HCT116 (cell line): Measurements from ENCODE around the gene RIMBP2. TPM values are rescaled to one million over a fixed set of nuclear protein-coding genes. Genes with fewer than 3 reads are reported as not detected.

Source experiments
- ATAC-seq: fragments of 200-7000 bp; cut with Tn5 transposase; 2 replicates; pipeline ENCODE4 v1.9.1; 2020; ENCODE audit warnings: mild to moderate bottlenecking, moderate library complexity
- BruUV-seq: library from RNA; stranded (reverse); fragments of 400-500 nt; replicated peaks from 2 replicates; lab custom pipeline; 2021; lab: Mats Ljungman, UMichigan
- CTCF ChIA-PET: fragments of 300-600 bp; sonication (Branson Sonifier 250); formaldehyde crosslinking; loops from one replicate; lab custom pipeline; 2021; ENCODE audit warnings: antibody characterized with exemption; lab: Charles Lee
- POLR2A ChIA-PET: fragments of 300-600, 350-600 bp; sonication (Branson Sonifier 250); formaldehyde crosslinking; loops from one replicate; lab custom pipeline; 2021; ENCODE audit warnings: antibody characterized with exemption; lab: Charles Lee
- RAD21 ChIA-PET, 2 experiments: fragments of 300-600 bp; sonication (Branson Sonifier 250); formaldehyde crosslinking; loops; one replicate each; lab custom pipeline; 2023; ENCODE audit warnings: low total read pairs in 2 of 2; ENCODE audit not compliant: uncharacterized antibody in 2 of 2, unreplicated experiment in 2 of 2, low non-redundant PET in 1 of 2; lab: Charles Lee
- DNase-seq: peaks from one replicate; pipeline ENCODE4 v3.0.0-alpha.2; 2010; ENCODE audit warnings: low read depth, low spot score
- H2AFZ ChIP-seq: fragments of 200-600 bp; shearing (Covaris generic), sonication (generic); 2 replicates; pipeline ENCODE4 v1.6.1; 2017; ENCODE audit warnings: low read depth, mixed run types, mixed read lengths, antibody characterized with exemption, low read length; ENCODE audit not compliant: poor library complexity, severe bottlenecking
- H3K27ac ChIP-seq: 2 replicates; pipeline ENCODE4 v1.5.1; 2012; ENCODE audit warnings: low read depth, low read length
- H3K27me3 ChIP-seq: fragments of 200-600 bp; sonication (generic); 2 replicates; pipeline ENCODE4 v1.6.1; 2016; ENCODE audit warnings: mixed run types, low read length, mixed read lengths; ENCODE audit not compliant: insufficient read depth
- H3K36me3 ChIP-seq, 2 experiments: fragments of 200-500 bp in 1 of 2; fragments of 200-600 bp in 1 of 2; sonication (Bioruptor generic) in 1 of 2; sonication (generic) in 1 of 2; 2 replicates each; pipeline versions ENCODE4 v1.5.1 to v1.6.1; 2014 to 2016; ENCODE audit warnings: low read length in 2 of 2, inconsistent platforms in 1 of 2, mixed read lengths in 1 of 2, mixed run types in 1 of 2; ENCODE audit not compliant: insufficient read depth in 2 of 2, control insufficient read depth in 1 of 2
- H3K4me1 ChIP-seq, 2 experiments: fragments of 200-600 bp in 1 of 2; sonication (generic) in 1 of 2; 2 replicates each; pipeline versions ENCODE4 v1.5.1 to v1.6.1; 2012 to 2017; ENCODE audit warnings: low read length in 2 of 2, inconsistent platforms in 1 of 2, mild to moderate bottlenecking in 1 of 2, mixed read lengths in 1 of 2, mixed run types in 1 of 2, moderate library complexity in 1 of 2; ENCODE audit not compliant: insufficient read depth in 2 of 2, control insufficient read depth in 1 of 2
- H3K4me2 ChIP-seq: fragments of 200-600 bp; sonication (generic); 2 replicates; pipeline ENCODE4 v1.6.1; 2017; ENCODE audit warnings: mixed run types, low read length, mixed read lengths
- H3K4me3 ChIP-seq, 2 experiments: fragments of 200-600 bp in 1 of 2; sonication (generic) in 1 of 2; replicated peaks in 1 of 2; 2 replicates each; pipeline ENCODE4 v1.5.1; 2011 to 2016; ENCODE audit warnings: low read length in 2 of 2, control low read depth in 1 of 2, low read depth in 1 of 2, mild to moderate bottlenecking in 1 of 2, mixed read lengths in 1 of 2, mixed run types in 1 of 2
- H3K79me2 ChIP-seq: fragments of 200-600 bp; sonication (generic); 2 replicates; pipeline ENCODE4 v1.6.1; 2017; ENCODE audit warnings: mild to moderate bottlenecking, mixed run types, low read length, moderate library complexity, mixed read lengths; ENCODE audit not compliant: insufficient read depth
- H3K9ac ChIP-seq: fragments of 200-600 bp; sonication (generic); 2 replicates; pipeline ENCODE4 v1.6.1; 2016; ENCODE audit warnings: low read length, mixed read lengths
- H3K9me2 ChIP-seq: fragments of 200-600 bp; sonication (generic), shearing (Covaris generic); 2 replicates; pipeline ENCODE4 v1.6.1; 2017; ENCODE audit warnings: mixed run types, mild to moderate bottlenecking, moderate library complexity; ENCODE audit not compliant: insufficient read depth
- H3K9me3 ChIP-seq, 2 experiments: fragments of 200-500 bp in 1 of 2; fragments of 200-600 bp in 1 of 2; sonication (Bioruptor generic) in 1 of 2; sonication (generic) in 1 of 2; 2 replicates each; pipeline ENCODE4 v1.6.1; 2014 to 2017; ENCODE audit warnings: low read length in 2 of 2, mixed read lengths in 2 of 2, inconsistent platforms in 1 of 2, low read depth in 1 of 2, mild to moderate bottlenecking in 1 of 2, mixed run types in 1 of 2, moderate library complexity in 1 of 2; ENCODE audit not compliant: control insufficient read depth in 1 of 2, insufficient read depth in 1 of 2
- H4K20me1 ChIP-seq: fragments of 200-600 bp; sonication (generic), shearing (Covaris generic); 2 replicates; pipeline ENCODE4 v1.6.1; 2017; ENCODE audit warnings: mixed run types, mild to moderate bottlenecking, moderate library complexity; ENCODE audit not compliant: insufficient read depth
- CBX3 ChIP-seq: IDR thresholded peaks from 2 replicates; pipeline ENCODE4 v1.6.1; 2012; ENCODE audit warnings: low read depth
- EGR1 ChIP-seq: IDR thresholded peaks from 2 replicates; pipeline ENCODE4 v1.6.1; 2012; ENCODE audit warnings: low read depth
- ELF1 ChIP-seq: IDR thresholded peaks from 2 replicates; pipeline ENCODE4 v1.6.1; 2012; ENCODE audit warnings: low read depth, borderline replicate concordance
- EZH2 ChIP-seq: fragments of 200-600 bp; sonication (generic); IDR thresholded peaks from 2 replicates; pipeline ENCODE4 v1.6.1; 2017; ENCODE audit warnings: antibody characterized with exemption, mixed run types
- EZH2phosphoT487 ChIP-seq: fragments of 200-600 bp; IDR thresholded peaks from 2 replicates; pipeline ENCODE4 v1.6.1; 2018; ENCODE audit warnings: antibody characterized with exemption, borderline replicate concordance
- FOSL1 ChIP-seq: IDR thresholded peaks from 2 replicates; pipeline ENCODE4 v1.6.1; 2012; ENCODE audit warnings: low read depth
- SRF ChIP-seq: IDR thresholded peaks from 2 replicates; pipeline ENCODE4 v1.6.1; 2012; ENCODE audit warnings: low read depth
- intact Hi-C: fragments of 100-400 bp; cut with micrococcal nuclease; formaldehyde crosslinking; loops from 2 replicates; pipeline ENCODE4 v1.10.0; 2022
- total RNA-seq: library from RNA; stranded (reverse); gene quantifications from one replicate; pipeline ENCODE4 v1.2.1, GENCODE V29; 2021; ENCODE audit not compliant: unreplicated experiment
- TF ChIP-seq, protein P1 (sequence below): IDR thresholded peaks from 2 replicates; pipeline ENCODE4 v1.6.1; 2012
- TF ChIP-seq, protein P2 (sequence below): IDR thresholded peaks from 2 replicates; pipeline ENCODE4 v1.6.1; 2012; ENCODE audit warnings: low read depth
- TF ChIP-seq, protein P3 (sequence below): IDR thresholded peaks from 2 replicates; pipeline ENCODE4 v1.6.1; 2012

The RIMBP2 gene
- total RNA-seq, 1 experiment from 2014 or later, result not detected

DNA sequence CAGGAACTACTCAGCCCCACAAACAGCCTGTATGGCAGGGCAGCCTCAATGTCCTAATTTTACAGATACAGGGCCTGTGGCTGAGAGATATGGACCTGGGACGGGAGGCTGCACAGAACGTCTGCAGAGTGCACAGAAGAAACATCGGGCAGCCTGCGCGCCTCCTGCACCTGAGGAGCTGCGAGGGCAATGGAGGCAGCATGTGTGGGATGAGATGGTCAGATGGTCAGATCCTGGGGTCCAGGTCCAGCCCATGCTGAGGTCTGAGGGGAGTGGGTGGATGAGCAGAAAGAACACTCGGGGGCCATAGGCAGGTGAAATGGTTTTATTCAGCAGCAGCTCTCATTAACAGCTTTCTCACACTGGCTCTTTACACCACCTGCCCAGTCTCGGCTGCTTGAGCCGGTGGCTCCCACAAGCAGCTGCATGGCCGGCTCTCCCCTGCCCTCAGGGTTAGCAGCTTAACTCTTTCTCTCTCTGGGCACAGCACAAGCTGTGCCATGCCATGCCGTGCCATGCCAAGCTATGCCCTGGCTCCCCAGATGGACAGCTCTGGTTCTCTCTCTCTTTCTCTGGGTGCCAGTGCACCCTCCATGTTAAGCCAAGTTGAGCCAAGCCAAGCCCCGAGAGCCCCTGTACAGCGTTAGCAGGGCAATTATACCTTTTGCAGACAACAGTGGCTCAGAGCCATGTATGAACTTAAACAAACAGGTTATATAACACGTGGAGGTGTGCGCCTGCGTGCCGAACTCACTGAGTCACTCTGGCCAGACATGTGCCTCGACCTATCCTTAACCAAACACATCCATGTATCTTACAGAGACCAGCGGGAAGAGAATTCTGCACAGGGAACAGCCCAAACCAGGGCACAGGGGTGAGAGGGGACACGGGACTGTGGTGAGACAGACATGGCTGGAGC lies 47.6 kb downstream of the RIMBP2 start:
- H3K9me2 ChIP-seq, result no peaks in the 10 kb centered on the region
- ATAC-seq, result no peak
- BruUV-seq, result no TSS peak
- no peaks in the 10 kb centered on the region for H4K20me1 ChIP-seq
- H3K27ac ChIP-seq, result no peak overlapping the region
- ChIA-PET CTCF (no interaction called here), RAD21 (no interaction called here), POLR2A (no interaction called here)
- intact Hi-C loops, result no loop called here
- H3K9me3 ChIP-seq, result no peaks in the 10 kb centered on the region
- TF ChIP-seq CBX3 (no peak), EZH2 (no peak), EZH2phosphoT487 (no peak), SRF (no peak), FOSL1 (no peak), EGR1 (no peak), ELF1 (no peak)
- TF ChIP-seq, protein P1, sequence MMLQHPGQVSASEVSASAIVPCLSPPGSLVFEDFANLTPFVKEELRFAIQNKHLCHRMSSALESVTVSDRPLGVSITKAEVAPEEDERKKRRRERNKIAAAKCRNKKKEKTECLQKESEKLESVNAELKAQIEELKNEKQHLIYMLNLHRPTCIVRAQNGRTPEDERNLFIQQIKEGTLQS, result no peak
- TF ChIP-seq, protein P2, sequence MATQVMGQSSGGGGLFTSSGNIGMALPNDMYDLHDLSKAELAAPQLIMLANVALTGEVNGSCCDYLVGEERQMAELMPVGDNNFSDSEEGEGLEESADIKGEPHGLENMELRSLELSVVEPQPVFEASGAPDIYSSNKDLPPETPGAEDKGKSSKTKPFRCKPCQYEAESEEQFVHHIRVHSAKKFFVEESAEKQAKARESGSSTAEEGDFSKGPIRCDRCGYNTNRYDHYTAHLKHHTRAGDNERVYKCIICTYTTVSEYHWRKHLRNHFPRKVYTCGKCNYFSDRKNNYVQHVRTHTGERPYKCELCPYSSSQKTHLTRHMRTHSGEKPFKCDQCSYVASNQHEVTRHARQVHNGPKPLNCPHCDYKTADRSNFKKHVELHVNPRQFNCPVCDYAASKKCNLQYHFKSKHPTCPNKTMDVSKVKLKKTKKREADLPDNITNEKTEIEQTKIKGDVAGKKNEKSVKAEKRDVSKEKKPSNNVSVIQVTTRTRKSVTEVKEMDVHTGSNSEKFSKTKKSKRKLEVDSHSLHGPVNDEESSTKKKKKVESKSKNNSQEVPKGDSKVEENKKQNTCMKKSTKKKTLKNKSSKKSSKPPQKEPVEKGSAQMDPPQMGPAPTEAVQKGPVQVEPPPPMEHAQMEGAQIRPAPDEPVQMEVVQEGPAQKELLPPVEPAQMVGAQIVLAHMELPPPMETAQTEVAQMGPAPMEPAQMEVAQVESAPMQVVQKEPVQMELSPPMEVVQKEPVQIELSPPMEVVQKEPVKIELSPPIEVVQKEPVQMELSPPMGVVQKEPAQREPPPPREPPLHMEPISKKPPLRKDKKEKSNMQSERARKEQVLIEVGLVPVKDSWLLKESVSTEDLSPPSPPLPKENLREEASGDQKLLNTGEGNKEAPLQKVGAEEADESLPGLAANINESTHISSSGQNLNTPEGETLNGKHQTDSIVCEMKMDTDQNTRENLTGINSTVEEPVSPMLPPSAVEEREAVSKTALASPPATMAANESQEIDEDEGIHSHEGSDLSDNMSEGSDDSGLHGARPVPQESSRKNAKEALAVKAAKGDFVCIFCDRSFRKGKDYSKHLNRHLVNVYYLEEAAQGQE, result no peak
- TF ChIP-seq, protein P3, sequence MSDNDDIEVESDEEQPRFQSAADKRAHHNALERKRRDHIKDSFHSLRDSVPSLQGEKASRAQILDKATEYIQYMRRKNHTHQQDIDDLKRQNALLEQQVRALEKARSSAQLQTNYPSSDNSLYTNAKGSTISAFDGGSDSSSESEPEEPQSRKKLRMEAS, result no peak
- H3K4me2 ChIP-seq, result no peak overlapping the region
- H3K4me1 ChIP-seq, result no peaks in the 10 kb centered on the region
- H3K27me3 ChIP-seq, result no peaks in the 10 kb centered on the region
- no peak overlapping the region for H3K4me3 ChIP-seq
- no peaks in the 10 kb centered on the region for H3K79me2 ChIP-seq
- H3K9ac ChIP-seq, result no peak overlapping the region
- DNase-seq, result no peak
- H2AFZ ChIP-seq, result no peak overlapping the region
- no peaks in the 10 kb centered on the region for H3K36me3 ChIP-seq
